Measurements from ENCODE around the gene ADAMTSL5.

- TF ChIP-seq, protein P1, sequence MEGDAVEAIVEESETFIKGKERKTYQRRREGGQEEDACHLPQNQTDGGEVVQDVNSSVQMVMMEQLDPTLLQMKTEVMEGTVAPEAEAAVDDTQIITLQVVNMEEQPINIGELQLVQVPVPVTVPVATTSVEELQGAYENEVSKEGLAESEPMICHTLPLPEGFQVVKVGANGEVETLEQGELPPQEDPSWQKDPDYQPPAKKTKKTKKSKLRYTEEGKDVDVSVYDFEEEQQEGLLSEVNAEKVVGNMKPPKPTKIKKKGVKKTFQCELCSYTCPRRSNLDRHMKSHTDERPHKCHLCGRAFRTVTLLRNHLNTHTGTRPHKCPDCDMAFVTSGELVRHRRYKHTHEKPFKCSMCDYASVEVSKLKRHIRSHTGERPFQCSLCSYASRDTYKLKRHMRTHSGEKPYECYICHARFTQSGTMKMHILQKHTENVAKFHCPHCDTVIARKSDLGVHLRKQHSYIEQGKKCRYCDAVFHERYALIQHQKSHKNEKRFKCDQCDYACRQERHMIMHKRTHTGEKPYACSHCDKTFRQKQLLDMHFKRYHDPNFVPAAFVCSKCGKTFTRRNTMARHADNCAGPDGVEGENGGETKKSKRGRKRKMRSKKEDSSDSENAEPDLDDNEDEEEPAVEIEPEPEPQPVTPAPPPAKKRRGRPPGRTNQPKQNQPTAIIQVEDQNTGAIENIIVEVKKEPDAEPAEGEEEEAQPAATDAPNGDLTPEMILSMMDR (IDR thresholded peaks at IDR 0.05): no peak
- TF ChIP-seq POLR2A (IDR thresholded peaks at IDR 0.05): no peak
Measured at GRCh38 chr19:1526066-1526778, 13.4 kb upstream of the ADAMTSL5 start.

All from lower leg skin (tissue), 3 donors.